ENCODE data around the gene FOXP1.

GRCh38 chr3:71225002-71225684, 358.4 kb downstream of the FOXP1 start:
- TF ChIP-seq CTCF (IDR thresholded peaks at IDR 0.05) (no peak), EP300 (IDR thresholded peaks at IDR 0.05) (no peak)
